Activated T-helper 9 cell treated with anti-CD3 and anti-CD28 coated beads, Interleukin-2, amount 50 U/mL, for 16 hours (primary cell): ENCODE results near the gene MAGI1.
"Not testable (repeated sequence)": the region's sequence is repeated elsewhere in the genome, so short reads cannot be mapped to it uniquely, and the experiment has no call there.

ENCODE experiments used
- DNase-seq: peaks from one replicate; pipeline ENCODE4 v3.0.0-alpha.2; 2020; ENCODE audit warnings: low read depth

Gene MAGI1

DNA sequence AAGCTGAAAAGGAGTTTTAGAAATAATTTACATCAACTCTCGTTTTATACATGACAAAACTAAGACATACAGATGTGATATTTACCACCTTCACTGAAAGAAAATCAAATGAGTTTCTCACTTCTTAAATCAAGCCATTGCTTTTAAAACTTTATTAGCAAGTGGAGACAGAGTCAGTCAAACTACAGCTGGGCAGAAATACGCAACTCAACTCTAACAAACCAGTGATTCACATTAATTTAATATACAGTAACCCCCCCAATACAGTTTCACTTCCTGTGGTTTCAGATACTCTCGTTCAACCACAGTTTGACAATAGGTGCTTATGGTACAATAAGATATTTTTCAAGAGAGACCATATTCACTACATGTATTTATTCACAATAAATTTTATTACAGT is 477.1 kb downstream of the MAGI1 start:
- DNase-seq = no peak

DNA sequence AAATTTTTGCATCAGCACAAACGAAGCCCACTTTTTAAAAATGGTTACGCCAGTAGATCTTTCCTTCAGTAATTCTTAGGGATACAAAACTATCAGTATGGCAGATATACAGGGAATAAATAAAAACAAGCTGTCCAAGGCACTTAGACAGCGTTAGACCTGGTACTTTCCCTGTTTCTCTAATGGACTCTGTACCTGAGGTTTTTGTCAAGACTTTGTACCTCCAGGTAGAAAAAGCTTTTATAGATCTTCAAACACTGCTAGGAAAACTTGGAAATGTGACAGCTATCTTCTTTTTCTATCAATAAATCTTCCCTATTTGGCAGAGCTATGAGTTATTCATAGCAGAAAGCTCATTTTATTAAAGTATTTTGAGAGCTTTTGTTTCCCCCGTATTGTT is 477.8 kb downstream of the MAGI1 start:
- no peak for DNase-seq

DNA sequence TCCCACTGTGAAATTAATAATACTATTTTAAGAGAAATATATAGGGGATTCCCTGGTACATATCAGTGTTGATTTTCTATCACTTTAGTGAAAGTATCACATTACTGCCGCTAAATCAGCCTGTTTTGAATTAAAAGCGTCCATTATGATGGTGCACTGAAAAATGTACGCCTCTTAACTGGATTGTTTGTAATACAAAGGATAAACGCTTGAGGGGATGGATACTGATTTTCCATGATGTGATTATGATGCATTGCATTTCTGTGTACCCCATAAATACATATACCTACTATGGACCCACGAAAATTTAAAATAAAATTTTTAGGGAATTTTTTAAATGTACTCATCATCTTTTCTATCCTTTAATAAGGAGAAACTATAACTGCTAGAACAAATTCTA is 478.6 kb downstream of the MAGI1 start:
- no peak for DNase-seq

DNA sequence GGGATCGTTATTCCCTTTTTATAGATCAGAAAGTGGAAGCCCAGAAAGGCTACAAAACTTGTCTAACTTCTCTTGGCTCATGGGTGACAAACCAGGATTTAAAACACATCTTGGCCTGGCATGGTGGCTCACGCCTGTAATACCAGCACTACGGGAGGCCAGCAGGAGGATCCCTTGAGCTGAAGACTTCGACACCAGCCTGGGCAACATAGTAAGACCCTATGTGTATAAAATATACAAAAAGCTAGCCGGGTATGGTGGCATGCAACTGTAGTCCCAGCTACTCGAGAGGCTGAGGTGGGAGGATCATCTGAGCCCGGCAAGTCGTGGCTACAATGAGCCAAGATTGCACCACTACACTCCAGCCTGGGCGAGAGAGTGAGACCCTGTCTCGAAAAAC is 479.1 kb downstream of the MAGI1 start:
- DNase-seq = no peak

GRCh38 chr3:65558826-65559225 is 479.9 kb downstream of the MAGI1 start:
- no peak for DNase-seq

DNA sequence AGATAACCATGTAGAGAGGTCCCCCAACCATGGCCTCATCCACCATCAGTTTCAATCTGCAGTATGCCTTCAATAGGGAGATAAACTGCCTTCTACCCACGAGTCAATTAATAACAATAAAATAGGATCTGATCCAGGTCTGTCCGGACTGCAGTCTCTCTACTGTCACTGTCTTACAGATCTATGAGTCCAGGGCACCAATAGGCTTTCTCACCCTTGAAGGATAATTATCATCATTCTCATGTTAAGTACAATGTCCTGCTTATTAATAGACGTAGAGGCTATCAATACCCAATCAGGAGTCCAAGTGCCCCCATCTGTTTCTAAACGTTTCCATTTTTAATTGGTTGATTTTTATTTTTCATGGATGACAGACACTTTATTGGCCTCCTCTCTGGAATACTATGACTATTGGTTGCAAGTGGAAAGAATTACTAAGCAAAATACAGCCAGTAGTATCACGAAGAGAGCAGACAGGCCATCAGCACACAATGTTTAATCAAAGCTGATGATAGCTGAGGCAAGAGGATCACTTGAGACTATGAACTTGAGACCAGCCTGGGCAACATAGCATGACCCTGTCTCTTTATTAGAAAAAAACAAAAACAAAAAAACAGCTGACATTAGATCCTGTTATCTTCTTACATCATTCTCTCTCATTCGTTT is 480.7 kb downstream of the MAGI1 start:
- no peak for DNase-seq

- no peak for DNase-seq
Observed at GRCh38 chr3:65556934-65557577, 481.7 kb downstream of the MAGI1 start.

- DNase-seq = no peak
Observed at GRCh38 chr3:65552434-65552833, 486.3 kb downstream of the MAGI1 start.

DNA sequence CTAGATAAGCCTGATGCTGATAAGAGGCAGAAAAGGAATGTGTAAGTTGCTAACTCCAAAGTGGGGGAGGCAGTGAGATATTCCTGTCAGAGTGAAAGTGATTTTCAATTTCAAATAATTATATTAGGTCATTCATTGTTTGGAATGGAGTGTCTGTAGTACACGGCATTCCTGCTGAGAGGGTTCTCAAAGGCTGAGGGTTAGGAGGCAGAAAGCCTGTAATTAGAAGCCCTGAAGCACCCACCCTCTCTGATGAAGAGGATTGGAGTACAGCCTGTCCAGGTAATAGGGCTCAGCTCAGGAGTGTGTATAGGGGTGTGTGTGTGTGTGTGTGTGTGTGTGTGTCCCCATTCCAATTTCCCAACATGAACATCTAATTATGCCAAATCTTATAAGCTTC is 486.8 kb downstream of the MAGI1 start:
- no peak for DNase-seq

DNA sequence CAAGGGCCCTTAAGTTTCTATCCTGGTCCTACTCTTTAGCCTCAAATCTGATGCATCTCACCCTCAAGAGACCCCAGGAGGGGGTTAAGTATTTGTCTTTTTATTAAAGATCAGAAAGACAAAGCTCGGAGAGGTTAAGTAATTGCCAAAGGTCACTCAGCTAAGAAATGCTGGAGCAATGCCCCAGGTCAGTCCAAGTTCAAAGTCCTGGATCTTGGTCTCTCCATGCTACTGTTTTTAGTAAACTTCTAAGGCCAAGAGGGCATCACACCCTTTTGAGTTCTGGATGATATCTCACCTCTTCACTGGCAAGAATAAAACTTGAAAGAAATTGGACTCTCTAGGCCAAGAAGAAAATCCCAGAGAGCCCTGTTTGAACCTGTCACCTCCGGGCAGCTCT is 488.6 kb downstream of the MAGI1 start:
- DNase-seq = no peak

DNA sequence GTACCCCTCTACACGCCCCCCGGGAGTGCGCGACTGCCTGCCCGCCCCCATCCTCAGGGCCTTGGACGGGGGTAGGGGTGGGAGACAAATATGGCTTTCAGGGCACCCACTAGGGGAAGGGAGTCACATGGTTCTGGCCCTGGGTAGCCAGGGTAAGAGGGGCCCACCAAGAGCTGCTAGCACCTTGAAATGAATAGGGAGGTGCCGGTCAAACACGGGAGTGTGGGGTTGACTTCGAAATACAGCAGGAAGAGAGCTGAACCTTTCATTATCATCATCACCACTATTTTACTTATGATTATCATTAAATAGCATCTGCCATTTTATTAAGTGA is 489.1 kb downstream of the MAGI1 start:
- no peak for DNase-seq

- DNase-seq = no peak
Observed at GRCh38 chr3:65548848-65549625, 489.7 kb downstream of the MAGI1 start.

GRCh38 chr3:65545429-65545828 is 493.3 kb downstream of the MAGI1 start:
- no peak for DNase-seq

- DNase-seq = not testable (repeated sequence)
Observed at GRCh38 chr3:65543391-65543790, 495.3 kb downstream of the MAGI1 start.

DNA sequence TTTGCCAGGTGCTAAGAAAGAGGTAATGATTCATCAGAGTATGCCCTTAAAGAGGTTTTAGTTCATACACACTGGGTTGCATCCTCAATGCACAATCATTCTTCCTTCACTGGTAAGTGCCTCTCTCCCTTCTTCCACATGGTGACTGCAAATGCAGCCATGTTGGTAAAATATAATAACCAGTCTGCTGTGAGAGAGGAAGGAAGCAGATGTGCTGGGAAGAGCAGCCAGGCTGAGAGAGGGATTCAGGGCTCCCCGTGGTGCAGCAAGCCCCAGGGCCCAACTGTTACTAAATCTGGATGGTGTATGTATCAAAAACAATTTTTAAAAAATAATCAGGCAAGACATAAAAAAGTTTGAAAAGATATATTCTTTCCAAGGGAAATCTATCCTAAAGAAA is 498.1 kb downstream of the MAGI1 start:
- no peak for DNase-seq

- DNase-seq = no peak
Observed at GRCh38 chr3:65539616-65540015, 499.1 kb downstream of the MAGI1 start.

DNA sequence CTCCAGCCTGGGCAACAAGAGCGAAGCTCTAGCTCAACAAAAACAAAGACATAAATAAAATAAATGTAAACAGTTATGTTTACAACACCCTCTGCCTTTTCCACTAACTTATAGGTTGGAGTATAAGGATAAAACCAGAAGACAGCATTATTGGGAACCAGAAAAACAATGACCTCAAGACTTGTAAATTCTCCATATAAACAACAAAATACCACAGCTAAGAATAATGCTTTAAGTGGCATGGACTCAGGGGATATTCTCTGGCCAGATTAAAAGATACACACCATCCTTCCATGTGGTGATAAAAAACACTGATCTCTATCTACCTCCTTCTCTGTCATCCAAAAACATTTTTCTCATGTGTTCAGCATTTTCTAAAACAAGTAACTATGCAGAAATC is 500.6 kb downstream of the MAGI1 start:
- no peak for DNase-seq

- DNase-seq = no peak
Observed at GRCh38 chr3:65537109-65537508, 501.6 kb downstream of the MAGI1 start.

GRCh38 chr3:65535260-65535659 is 503.5 kb downstream of the MAGI1 start:
- no peak for DNase-seq

DNA sequence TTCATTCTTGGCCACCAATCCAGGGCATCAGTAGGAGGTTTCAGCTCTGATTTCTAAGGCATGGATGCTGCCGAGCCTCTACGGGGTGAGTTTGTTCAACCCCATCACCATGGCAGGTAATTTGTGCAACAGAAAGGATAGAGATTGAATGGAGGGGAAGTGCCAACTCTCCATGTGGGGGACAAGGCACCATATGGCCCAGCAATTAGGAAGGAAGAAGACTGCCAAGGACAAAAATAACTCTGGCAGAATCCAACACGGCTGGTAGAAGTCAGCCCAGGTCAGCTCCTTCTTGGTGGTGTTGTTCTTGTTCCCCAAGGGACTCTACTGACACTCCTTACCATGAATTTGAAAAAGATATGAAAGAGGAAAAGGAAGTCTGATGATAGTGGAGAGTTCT is 503.9 kb downstream of the MAGI1 start:
- DNase-seq = no peak

- no peak for DNase-seq
Observed at GRCh38 chr3:65532749-65533148, 506.0 kb downstream of the MAGI1 start.

- no peak for DNase-seq
Observed at GRCh38 chr3:65532215-65532614, 506.5 kb downstream of the MAGI1 start.

DNA sequence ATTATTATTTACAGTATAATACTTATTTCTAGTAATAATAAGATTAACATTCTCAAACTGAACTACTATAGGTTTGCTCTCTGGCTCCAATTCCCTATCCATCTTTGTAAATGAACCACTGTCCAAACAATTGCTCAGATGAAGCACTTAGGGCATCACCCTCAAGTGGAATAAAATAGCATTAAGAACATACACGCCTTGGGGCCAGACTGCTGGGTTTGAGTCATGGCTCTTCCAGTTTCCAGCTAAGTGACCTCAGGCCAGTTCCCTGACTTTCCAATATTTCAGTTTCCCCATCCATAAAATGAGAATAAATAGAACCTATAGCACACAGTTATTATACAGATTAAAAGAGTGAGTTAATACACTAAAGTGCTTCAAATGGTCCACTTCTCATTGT is 507.2 kb downstream of the MAGI1 start:
- no peak for DNase-seq

DNA sequence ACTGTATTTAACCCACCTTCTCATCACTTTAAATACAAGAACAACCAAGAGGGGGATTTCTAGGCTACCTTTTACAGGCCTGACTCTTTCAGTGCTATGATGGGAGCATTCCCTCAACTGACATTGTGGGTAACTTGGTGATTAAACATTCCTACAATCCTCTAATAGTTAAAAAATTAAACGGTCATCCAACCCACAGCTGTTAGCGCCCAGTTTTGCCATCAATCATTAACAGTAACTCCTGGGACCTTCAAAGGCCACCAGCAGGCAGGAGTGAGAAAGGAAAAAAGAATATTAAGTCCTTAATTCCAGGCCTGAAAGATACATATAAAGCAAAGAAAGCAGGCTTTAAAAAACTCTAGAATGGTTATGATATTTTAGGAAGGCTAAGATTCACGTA is 512.1 kb downstream of the MAGI1 start:
- DNase-seq = no peak
